IMR-90 (cell line): ENCODE measurements around the gene APC2. TPM values are rescaled to one million over a fixed set of nuclear protein-coding genes. Genes with fewer than 3 reads are reported as not detected.

Experiments
- ATAC-seq: fragments of 200-7000 bp; cut with Tn5 transposase; 2 replicates; pipeline ENCODE4 v1.9.1; 2020; ENCODE audit warnings: low read depth, mild to moderate bottlenecking, moderate library complexity
- BruUV-seq: library from RNA; stranded (reverse); fragments of 400-500 nt; replicated peaks from 2 replicates; lab custom pipeline; 2021; lab: Mats Ljungman, UMichigan
- CTCF ChIA-PET: fragments of 300-600 bp; formaldehyde crosslinking; extraction: SDS; loops from one replicate; lab custom pipeline; 2021; ENCODE audit warnings: antibody characterized with exemption; lab: Yijun Ruan, JAX
- POLR2A ChIA-PET: fragments of 300-600 bp; sonication (Branson Sonifier 250); formaldehyde crosslinking; loops from one replicate; lab custom pipeline; 2022; ENCODE audit warnings: antibody characterized with exemption; ENCODE audit not compliant: unreplicated experiment; lab: Charles Lee
- DNase-seq: peaks from one replicate; pipeline ENCODE4 v3.0.0; 2013
- H2AFZ ChIP-seq: replicated peaks from 2 replicates; pipeline ENCODE3; 2013; ENCODE audit warnings: low read length, mild to moderate bottlenecking; ENCODE audit not compliant: poor library complexity
- H2AK5ac ChIP-seq: 2 replicates; pipeline ENCODE4 v1.6.1; 2013; ENCODE audit warnings: low read depth, low read length, inconsistent platforms
- H2AK9ac ChIP-seq: replicated peaks from 2 replicates; pipeline ENCODE3; 2013; ENCODE audit warnings: mild to moderate bottlenecking, low read depth, low read length, moderate library complexity; ENCODE audit not compliant: poor library complexity
- H2BK120ac ChIP-seq: 2 replicates; pipeline ENCODE4 v1.6.1; 2013; ENCODE audit warnings: low read depth, low read length, inconsistent platforms
- H2BK15ac ChIP-seq: 3 replicates; pipeline ENCODE4 v1.6.1; 2013; ENCODE audit warnings: low read depth, low read length, inconsistent platforms
- H2BK20ac ChIP-seq: 2 replicates; pipeline ENCODE4 v1.6.1; 2013; ENCODE audit warnings: low read depth, mild to moderate bottlenecking, inconsistent platforms, low read length, moderate library complexity
- H2BK5ac ChIP-seq: 2 replicates; pipeline ENCODE4 v1.6.1; 2013; ENCODE audit warnings: mild to moderate bottlenecking, low read depth, low read length, inconsistent platforms; ENCODE audit not compliant: poor library complexity, severe bottlenecking
- H3K14ac ChIP-seq: replicated peaks from 2 replicates; pipeline ENCODE4 v1.6.1; 2013; ENCODE audit warnings: low read depth, low read length, inconsistent platforms
- H3K18ac ChIP-seq: 2 replicates; pipeline ENCODE4 v1.6.1; 2013; ENCODE audit warnings: low read depth, low read length, control low read depth
- H3K23ac ChIP-seq: 2 replicates; pipeline ENCODE4 v1.6.1; 2013; ENCODE audit warnings: low read depth, low read length, inconsistent platforms
- H3K27ac ChIP-seq: 2 replicates; pipeline ENCODE4 v1.5.1; 2013; ENCODE audit warnings: mild to moderate bottlenecking, control low read depth, low read length; ENCODE audit not compliant: insufficient read depth
- H3K27me3 ChIP-seq: 2 replicates; pipeline ENCODE4 v1.6.1; 2013; ENCODE audit warnings: low read length; ENCODE audit not compliant: control insufficient read depth, insufficient read depth
- H3K36me3 ChIP-seq: 2 replicates; pipeline ENCODE4 v1.6.1; 2013; ENCODE audit warnings: low read length, mixed read lengths; ENCODE audit not compliant: control insufficient read depth, insufficient read depth
- H3K4ac ChIP-seq: 2 replicates; pipeline ENCODE4 v1.6.1; 2013; ENCODE audit warnings: low read depth, low read length, inconsistent platforms
- H3K4me1 ChIP-seq: 2 replicates; pipeline ENCODE4 v1.6.1; 2013; ENCODE audit warnings: low read length, mixed read lengths; ENCODE audit not compliant: control insufficient read depth, insufficient read depth
- H3K4me2 ChIP-seq: 2 replicates; pipeline ENCODE4 v1.6.1; 2013; ENCODE audit warnings: low read depth, mild to moderate bottlenecking, control low read depth, low read length, moderate library complexity
- H3K4me3 ChIP-seq: 2 replicates; pipeline ENCODE4 v1.5.1; 2013; ENCODE audit warnings: low read depth, mild to moderate bottlenecking, control low read depth, low read length, moderate library complexity; ENCODE audit not compliant: insufficient read depth
- H3K56ac ChIP-seq: 2 replicates; pipeline ENCODE4 v1.6.1; 2013; ENCODE audit warnings: low read length, inconsistent platforms; ENCODE audit not compliant: insufficient read depth; ENCODE audit errors: extremely low read depth
- H3K79me1 ChIP-seq, 2 experiments: 2 replicates each; pipeline ENCODE4 v1.6.1; 2013; ENCODE audit warnings: low read length in 2 of 2, inconsistent platforms in 1 of 2, low read depth in 1 of 2
- H3K9ac ChIP-seq: 2 replicates; pipeline ENCODE4 v1.6.1; 2013; ENCODE audit warnings: low read depth, low read length, control low read depth
- H3K9me1 ChIP-seq: 2 replicates; pipeline ENCODE4 v1.6.1; 2013; ENCODE audit warnings: low read length, inconsistent platforms; ENCODE audit not compliant: insufficient read depth
- H3K9me3 ChIP-seq: 2 replicates; pipeline ENCODE4 v1.6.1; 2013; ENCODE audit warnings: low read length; ENCODE audit not compliant: control insufficient read depth, insufficient read depth
- H4K20me1 ChIP-seq: 2 replicates; pipeline ENCODE4 v1.6.1; 2013; ENCODE audit warnings: low read length, inconsistent platforms; ENCODE audit not compliant: insufficient read depth
- H4K5ac ChIP-seq: 2 replicates; pipeline ENCODE4 v1.6.1; 2013; ENCODE audit warnings: mild to moderate bottlenecking, low read depth, low read length, control low read depth
- H4K8ac ChIP-seq, 2 experiments: 2 replicates each; pipeline ENCODE4 v1.6.1; 2013; ENCODE audit warnings: low read depth in 2 of 2, low read length in 2 of 2, control low read depth in 1 of 2, inconsistent platforms in 1 of 2
- H4K91ac ChIP-seq: 2 replicates; pipeline ENCODE4 v1.6.1; 2013; ENCODE audit warnings: low read depth, low read length, inconsistent platforms; ENCODE audit not compliant: insufficient read depth
- BHLHE40 ChIP-seq: fragments of 150-350 bp; IDR thresholded peaks from 2 replicates; pipeline ENCODE4 v1.6.1; 2016; ENCODE audit warnings: mild to moderate bottlenecking, low read depth, low read length
- CEBPB ChIP-seq: IDR thresholded peaks from 2 replicates; pipeline ENCODE4 v1.6.1; 2012; ENCODE audit warnings: low read depth, low read length, improper control_type of control experiment
- CTCF ChIP-seq: conservative IDR thresholded peaks from 2 replicates; pipeline ENCODE4 v1.5.1; 2012; ENCODE audit warnings: mild to moderate bottlenecking, low read depth, low read length, improper control_type of control experiment
- ELK1 ChIP-seq: fragments of 150-350 bp; IDR thresholded peaks from 2 replicates; pipeline ENCODE4 v1.6.1; 2016; ENCODE audit warnings: low read depth, mild to moderate bottlenecking, low read length, moderate library complexity, borderline replicate concordance
- FOS ChIP-seq: fragments of 150-350 bp; IDR thresholded peaks from 2 replicates; pipeline ENCODE4 v1.6.1; 2016; ENCODE audit warnings: low read depth, low read length
- MAFK ChIP-seq: IDR thresholded peaks from 2 replicates; pipeline ENCODE4 v1.6.1; 2012; ENCODE audit warnings: low read depth, low read length, improper control_type of control experiment
- MXI1 ChIP-seq: IDR thresholded peaks from 2 replicates; pipeline ENCODE4 v1.6.1; 2012; ENCODE audit warnings: low read depth, mild to moderate bottlenecking, low read length, moderate library complexity, borderline replicate concordance
- NFE2L2 ChIP-seq: fragments of 150-350 bp; IDR thresholded peaks from 2 replicates; pipeline ENCODE4 v1.6.1; 2016; ENCODE audit warnings: low read depth, mild to moderate bottlenecking, low read length
- POLR2A ChIP-seq: IDR thresholded peaks from 2 replicates; pipeline ENCODE4 v1.6.1; 2012; ENCODE audit warnings: mild to moderate bottlenecking, low read depth, low read length
- RAD21 ChIP-seq: IDR thresholded peaks from 2 replicates; pipeline ENCODE4 v1.6.1; 2012; ENCODE audit warnings: low read length, improper control_type of control experiment
- RCOR1 ChIP-seq: IDR thresholded peaks from 2 replicates; pipeline ENCODE4 v1.6.1; 2012; ENCODE audit warnings: mild to moderate bottlenecking, low read length, improper control_type of control experiment; ENCODE audit not compliant: insufficient replicate concordance
- SMC3 ChIP-seq: fragments of 150-350 bp; IDR thresholded peaks from 2 replicates; pipeline ENCODE4 v1.6.1; 2016; ENCODE audit warnings: low read depth, mild to moderate bottlenecking, antibody characterized with exemption, low read length, moderate library complexity
- WGBS, 2 experiments: methylation state at CpG; one replicate each; pipeline versions ENCODE4 v1.1.5 to v1.1.7; 2013; ENCODE audit warnings: missing lambda C conversion rate in 2 of 2; ENCODE audit not compliant: insufficient read length in 1 of 2; ENCODE audit errors: extremely low coverage in 2 of 2; 5-methylcytosine and 5-hydroxymethylcytosine counted together
- dilution Hi-C: fragments of 300-500 bp; cut with HindIII; formaldehyde crosslinking; loops from one replicate; pipeline ENCODE4 v1.14.3; 2018; ENCODE audit warnings: low sequenced_read_pairs; ENCODE audit not compliant: unreplicated experiment
- in situ Hi-C: fragments of 300-500 bp; cut with MboI; formaldehyde crosslinking; loops from 3 replicates; pipeline ENCODE4 v1.14.3; 2019; ENCODE audit warnings: low sequenced_read_pairs, inconsistent platforms, mixed read lengths
- intact Hi-C: fragments of 100-400 bp; cut with micrococcal nuclease; formaldehyde crosslinking; loops from 2 replicates; pipeline ENCODE4 v1.10.0; 2022
- polyA plus RNA-seq, 3 experiments: library from polyadenylated mRNA; depleted of rRNA; stranded (reverse); fragments of >200 nt; gene quantifications; 2 replicates each; pipeline ENCODE4 v1.2.3, GENCODE V29; 2012; ENCODE audit warnings: low replicate concordance in 1 of 3
- total RNA-seq: library from RNA; depleted of rRNA; stranded (reverse); fragments of >200 nt; gene quantifications from 2 replicates; pipeline ENCODE4 v1.2.3, GENCODE V29; 2012

The APC2 gene
- total and polyA plus RNA-seq, 2 of the 4 experiments (the other 2 are of a cell fraction), result 0.36 to 0.41 TPM

DNA sequence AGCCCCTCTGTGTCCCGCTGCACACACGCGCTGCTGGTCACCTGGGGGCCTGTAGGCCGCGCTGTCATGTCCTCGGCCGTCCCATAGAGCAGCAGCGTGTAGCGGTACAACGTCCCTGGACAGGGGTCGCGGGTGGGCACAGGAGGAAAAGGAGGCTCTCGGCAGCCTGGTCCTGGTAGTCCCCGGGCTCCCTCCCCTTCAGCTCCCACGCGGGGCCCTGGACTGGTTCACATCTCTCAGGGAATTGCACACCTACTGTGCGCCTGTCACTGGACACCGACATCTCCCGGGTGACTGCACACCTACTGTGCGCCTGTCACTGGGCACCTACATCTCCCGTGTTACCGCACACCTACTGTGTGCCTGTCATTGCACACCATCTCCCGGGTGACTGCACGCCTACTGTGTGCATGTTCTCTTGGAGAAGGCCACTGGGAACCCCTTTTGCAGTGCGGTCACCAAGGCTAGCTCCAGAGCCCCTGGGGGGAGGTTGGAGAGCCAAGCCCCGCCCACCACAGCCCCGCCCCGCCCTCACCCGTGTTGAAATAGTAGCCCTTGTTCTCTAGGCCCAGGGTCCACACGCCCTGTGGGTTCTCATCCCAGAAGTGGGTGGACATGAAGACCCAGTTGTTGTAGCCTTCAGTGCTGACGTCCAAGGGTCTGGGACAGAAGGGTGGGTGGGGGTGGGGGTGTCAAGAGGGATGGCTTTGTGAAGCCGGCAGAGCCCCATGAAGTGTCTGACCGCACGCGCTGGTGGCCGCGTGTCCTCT lies 32.6 kb downstream of the APC2 start:
- H2BK120ac ChIP-seq, result no peak overlapping the region
- no peak for TF ChIP-seq NFE2L2
- TF ChIP-seq FOS, result no peak
- TF ChIP-seq CEBPB, result no peak
- TF ChIP-seq CTCF, result no peak
- TF ChIP-seq RCOR1, result no peak
- TF ChIP-seq SMC3, result no peak
- TF ChIP-seq BHLHE40, result no peak
- no peak for TF ChIP-seq MXI1
- no peak for TF ChIP-seq ELK1
- no peak for TF ChIP-seq MAFK
- TF ChIP-seq RAD21, result no peak
- no peak for TF ChIP-seq POLR2A
- peaks cover 5% of the 10 kb centered on the region for H4K20me1 ChIP-seq
- intact Hi-C loops (no loop called here), in situ Hi-C loops (no loop called here), dilution Hi-C loops (no loop called here)
- H2AK9ac ChIP-seq, result no peak overlapping the region
- H3K79me1 ChIP-seq, result peaks cover 6 to 11% of the 10 kb centered on the region in 2 experiments
- no peak overlapping the region for H2BK15ac ChIP-seq
- H2AFZ ChIP-seq, result peak overlapping the region; percentile 51
- no peak overlapping the region for H3K23ac ChIP-seq
- 83% methylated on average over 17 of the region's 37 CpGs; no CpG with 5 or more reads in 1 of the 2 experiments for WGBS, 2 experiments
- no peaks in the 10 kb centered on the region for H3K27me3 ChIP-seq
- H4K5ac ChIP-seq, result no peak overlapping the region
- no peak for DNase-seq
- BruUV-seq, result no TSS peak
- H3K56ac ChIP-seq, result no peak overlapping the region
- no peaks in the 10 kb centered on the region for H3K4me1 ChIP-seq
- no peak overlapping the region for H3K4ac ChIP-seq
- CTCF ChIA-PET, result no interaction called here
- H2BK20ac ChIP-seq, result no peak overlapping the region
- POLR2A ChIA-PET, result no interaction called here
- no peak overlapping the region for H4K91ac ChIP-seq
- H3K9ac ChIP-seq, result no peak overlapping the region
- no peak overlapping the region for H3K4me3 ChIP-seq
- no peaks in the 10 kb centered on the region for H3K9me1 ChIP-seq
- H3K14ac ChIP-seq, result no peak overlapping the region
- H3K27ac ChIP-seq, result no peak overlapping the region
- H3K9me3 ChIP-seq, result no peaks in the 10 kb centered on the region
- no peak overlapping the region for H2AK5ac ChIP-seq
- no peak overlapping the region for H2BK5ac ChIP-seq
- H3K4me2 ChIP-seq, result no peak overlapping the region
- H3K18ac ChIP-seq, result no peak overlapping the region
- H4K8ac ChIP-seq, result no peak overlapping the region
- H3K36me3 ChIP-seq, result no peaks in the 10 kb centered on the region
- no peak for ATAC-seq
